ENCODE measurements around the gene TAB2.

TAB2 gene

GRCh38 chr6:149317644-149318571 is at the start of gene TAB2:
TAB2 (plus strand) TSS chr6:149317712; CDS start chr6:149369998, 52,286 bp downstream.
- peak; percentile 54 for DNase-seq (ENCODE audit: low spot score)

GRCh38 chr6:149268146-149268545 is 49.4 kb upstream of the TAB2 start:
- no peak for DNase-seq (ENCODE audit: low spot score)

- DNase-seq (ENCODE audit: low spot score): no peak
Observed at GRCh38 chr6:149268768-149269167, 48.7 kb upstream of the TAB2 start.

- no peak for DNase-seq (ENCODE audit: low spot score)
Observed at GRCh38 chr6:149270616-149271015, 46.9 kb upstream of the TAB2 start.

- DNase-seq (ENCODE audit: low spot score): no peak
Observed at GRCh38 chr6:149271348-149272340, 45.9 kb upstream of the TAB2 start.

- DNase-seq (ENCODE audit: low spot score): no peak
Observed at GRCh38 chr6:149273318-149273717, 44.2 kb upstream of the TAB2 start.

- DNase-seq (ENCODE audit: low spot score): no peak
Observed at GRCh38 chr6:149275621-149276020, 41.9 kb upstream of the TAB2 start.

GRCh38 chr6:149277621-149278020 is 39.9 kb upstream of the TAB2 start:
- no peak for DNase-seq (ENCODE audit: low spot score)

- DNase-seq (ENCODE audit: low spot score): no peak
Observed at GRCh38 chr6:149278997-149279396, 38.5 kb upstream of the TAB2 start.

- DNase-seq (ENCODE audit: low spot score): no peak
Observed at GRCh38 chr6:149284904-149285303, 32.6 kb upstream of the TAB2 start.

- DNase-seq (ENCODE audit: low spot score): no peak
Observed at GRCh38 chr6:149285626-149286025, 31.9 kb upstream of the TAB2 start.

GRCh38 chr6:149286905-149287304 is 30.6 kb upstream of the TAB2 start:
- no peak for DNase-seq (ENCODE audit: low spot score)

GRCh38 chr6:149289192-149289781 is 28.2 kb upstream of the TAB2 start:
- no peak for DNase-seq (ENCODE audit: low spot score)

GRCh38 chr6:149289966-149290365 is 27.5 kb upstream of the TAB2 start:
- DNase-seq (ENCODE audit: low spot score): no peak

- no peak for DNase-seq (ENCODE audit: low spot score)
Observed at GRCh38 chr6:149293244-149293643, 24.3 kb upstream of the TAB2 start.

GRCh38 chr6:149300563-149300962 is 16.9 kb upstream of the TAB2 start:
- no peak for DNase-seq (ENCODE audit: low spot score)

GRCh38 chr6:149302723-149303122 is 14.8 kb upstream of the TAB2 start:
- DNase-seq (ENCODE audit: low spot score): no peak

GRCh38 chr6:149303468-149303867 is 14.0 kb upstream of the TAB2 start:
- DNase-seq (ENCODE audit: low spot score): no peak

- no peak for DNase-seq (ENCODE audit: low spot score)
Observed at GRCh38 chr6:149305372-149305771, 12.1 kb upstream of the TAB2 start.

GRCh38 chr6:149306967-149307366 is 10.5 kb upstream of the TAB2 start:
- no peak for DNase-seq (ENCODE audit: low spot score)

- DNase-seq (ENCODE audit: low spot score): no peak
Observed at GRCh38 chr6:149311293-149311692, 6.2 kb upstream of the TAB2 start.

GRCh38 chr6:149311766-149312165 is 5.7 kb upstream of the TAB2 start:
- DNase-seq (ENCODE audit: low spot score): no peak

Measured in iPS-NIHi11 (cell line).